Trophoblast cell (in vitro differentiated cells and primary cell): ENCODE results near the gene KCNJ3.

ENCODE experiments used
- DNase-seq, 2 donors: peaks; one replicate each; pipeline ENCODE4 v3.0.0-alpha.2; 2016
- H2AFZ ChIP-seq: 2 replicates; pipeline ENCODE4 v1.6.1; 2013; ENCODE audit warnings: low read length, moderate library complexity, mild to moderate bottlenecking; ENCODE audit not compliant: insufficient read depth, poor library complexity
- H2AK5ac ChIP-seq: 2 replicates; pipeline ENCODE4 v1.6.1; 2013; ENCODE audit warnings: mild to moderate bottlenecking, low read length
- H2BK120ac ChIP-seq: 2 replicates; pipeline ENCODE4 v1.6.1; 2013; ENCODE audit warnings: low read length, mild to moderate bottlenecking, moderate library complexity; ENCODE audit not compliant: insufficient read depth, poor library complexity
- H2BK12ac ChIP-seq: 2 replicates; pipeline ENCODE4 v1.6.1; 2013; ENCODE audit warnings: mild to moderate bottlenecking, low read length, moderate library complexity
- H2BK5ac ChIP-seq: 2 replicates; pipeline ENCODE4 v1.6.1; 2013; ENCODE audit warnings: low read length, low read depth, moderate library complexity, mild to moderate bottlenecking; ENCODE audit not compliant: poor library complexity
- H3K14ac ChIP-seq: 2 replicates; pipeline ENCODE4 v1.6.1; 2013; ENCODE audit warnings: mild to moderate bottlenecking, low read length
- H3K18ac ChIP-seq: 2 replicates; pipeline ENCODE4 v1.6.1; 2013; ENCODE audit warnings: mild to moderate bottlenecking, low read length
- H3K23ac ChIP-seq: 2 replicates; pipeline ENCODE4 v1.6.1; 2013; ENCODE audit warnings: low read length
- H3K27ac ChIP-seq: 2 replicates; pipeline ENCODE4 v1.5.1; 2013; ENCODE audit warnings: low read depth, mild to moderate bottlenecking, inconsistent platforms, low read length, moderate library complexity
- H3K27me3 ChIP-seq: 2 replicates; pipeline ENCODE4 v1.6.1; 2013; ENCODE audit warnings: inconsistent platforms, mild to moderate bottlenecking, low read length, moderate library complexity; ENCODE audit not compliant: insufficient read depth
- H3K36me3 ChIP-seq, 2 experiments: 1 replicate in 1 of 2; 2 replicates in 1 of 2; pipeline ENCODE4 v1.6.1; 2013; ENCODE audit warnings: low read length in 2 of 2, mild to moderate bottlenecking in 2 of 2, moderate library complexity in 1 of 2; ENCODE audit not compliant: insufficient read depth in 2 of 2, control insufficient read depth in 1 of 2
- H3K4ac ChIP-seq: 2 replicates; pipeline ENCODE4 v1.6.1; 2013; ENCODE audit warnings: low read depth, mild to moderate bottlenecking, low read length, moderate library complexity
- H3K4me1 ChIP-seq, 2 experiments: 1 replicate in 1 of 2; 2 replicates in 1 of 2; pipeline ENCODE4 v1.6.1; 2013; ENCODE audit warnings: low read length in 2 of 2, mild to moderate bottlenecking in 2 of 2, moderate library complexity in 1 of 2; ENCODE audit not compliant: insufficient read depth in 2 of 2, control insufficient read depth in 1 of 2
- H3K4me2 ChIP-seq: 2 replicates; pipeline ENCODE4 v1.6.1; 2013; ENCODE audit warnings: inconsistent platforms, mild to moderate bottlenecking, low read length, moderate library complexity
- H3K4me3 ChIP-seq: 2 replicates; pipeline ENCODE4 v1.5.1; 2013; ENCODE audit warnings: mild to moderate bottlenecking, low read depth, low read length, inconsistent platforms
- H3K79me1 ChIP-seq: one replicate; pipeline ENCODE4 v1.6.1; 2013; ENCODE audit warnings: low read length
- H3K79me2 ChIP-seq: 2 replicates; pipeline ENCODE4 v1.6.1; 2013; ENCODE audit warnings: low read length, mild to moderate bottlenecking; ENCODE audit not compliant: control insufficient read depth, insufficient read depth, poor library complexity
- H3K9ac ChIP-seq: 2 replicates; pipeline ENCODE4 v1.6.1; 2013; ENCODE audit warnings: mild to moderate bottlenecking, low read length
- H3K9me3 ChIP-seq: 2 replicates; pipeline ENCODE4 v1.6.1; 2013; ENCODE audit warnings: low read depth, mild to moderate bottlenecking, control low read depth, inconsistent platforms, low read length; ENCODE audit not compliant: insufficient read depth
- H4K12ac ChIP-seq: 2 replicates; pipeline ENCODE4 v1.6.1; 2013; ENCODE audit warnings: low read depth, mild to moderate bottlenecking, low read length, moderate library complexity
- H4K8ac ChIP-seq: 2 replicates; pipeline ENCODE4 v1.6.1; 2013; ENCODE audit warnings: low read depth, mild to moderate bottlenecking, low read length, moderate library complexity
- H4K91ac ChIP-seq: one replicate; pipeline ENCODE4 v1.6.1; 2013; ENCODE audit warnings: low read depth, mild to moderate bottlenecking, low read length, moderate library complexity
- WGBS: extraction: QIAGEN DNeasy Blood & Tissue Kit; methylation state at CpG from one replicate; pipeline ENCODE4 v1.1.7; 2013; ENCODE audit warnings: missing lambda C conversion rate; ENCODE audit not compliant: insufficient read length, insufficient coverage; ENCODE audit errors: extremely low coverage; 5-methylcytosine and 5-hydroxymethylcytosine counted together

Gene KCNJ3

DNA sequence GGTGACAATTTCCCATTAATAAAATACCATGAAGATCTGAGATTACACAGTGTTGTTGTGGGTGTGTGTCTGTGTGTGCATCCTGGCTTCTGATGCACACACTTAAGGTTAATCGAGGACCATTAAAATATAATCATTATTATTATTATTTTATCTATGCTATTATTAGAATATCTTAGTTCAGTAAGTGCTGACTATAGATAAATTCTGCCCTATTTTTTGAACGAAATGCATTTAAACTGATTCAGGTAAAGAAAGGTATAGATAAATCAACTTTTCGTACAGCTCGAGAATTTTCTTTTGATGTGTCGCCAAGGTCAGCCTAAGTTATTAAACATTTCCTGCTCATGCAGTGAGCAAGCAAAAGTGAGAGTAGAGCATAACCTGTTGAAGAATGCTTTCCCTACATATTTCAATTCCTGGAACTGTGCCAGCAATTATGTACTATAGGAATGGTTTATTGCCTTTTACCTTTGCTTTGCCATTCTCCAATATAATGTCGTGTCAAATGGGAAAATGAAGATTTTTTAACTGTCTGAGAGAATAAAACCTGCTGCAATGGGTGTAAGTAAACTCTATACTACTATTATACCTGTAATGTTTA, 25.8 kb downstream of the KCNJ3 start:
- no peak overlapping the region for H4K8ac ChIP-seq
- H3K4me2 ChIP-seq = no peak overlapping the region
- H3K4me3 ChIP-seq = no peak overlapping the region
- no peaks in the 10 kb centered on the region for H3K79me2 ChIP-seq
- H3K4me1 ChIP-seq = no peaks in the 10 kb centered on the region
- H3K9me3 ChIP-seq = no peaks in the 10 kb centered on the region
- DNase-seq = no peak
- H3K79me1 ChIP-seq = no peaks in the 10 kb centered on the region
- H3K27me3 ChIP-seq = no peaks in the 10 kb centered on the region
- H4K91ac ChIP-seq = no peak overlapping the region
- no peak overlapping the region for H2BK5ac ChIP-seq
- H3K4ac ChIP-seq = no peak overlapping the region
- no peak overlapping the region for H2AFZ ChIP-seq
- no peak overlapping the region for H2AK5ac ChIP-seq
- no peak overlapping the region for H3K14ac ChIP-seq
- H3K27ac ChIP-seq = no peak overlapping the region
- H2BK120ac ChIP-seq = no peak overlapping the region
- H3K23ac ChIP-seq = no peak overlapping the region
- H3K18ac ChIP-seq = no peak overlapping the region
- H3K36me3 ChIP-seq = no peaks in the 10 kb centered on the region
- no peak overlapping the region for H4K12ac ChIP-seq
- H2BK12ac ChIP-seq = no peak overlapping the region
- no peak overlapping the region for H3K9ac ChIP-seq
- WGBS = no CpG with 5 or more reads among the region's 6 CpGs

DNA sequence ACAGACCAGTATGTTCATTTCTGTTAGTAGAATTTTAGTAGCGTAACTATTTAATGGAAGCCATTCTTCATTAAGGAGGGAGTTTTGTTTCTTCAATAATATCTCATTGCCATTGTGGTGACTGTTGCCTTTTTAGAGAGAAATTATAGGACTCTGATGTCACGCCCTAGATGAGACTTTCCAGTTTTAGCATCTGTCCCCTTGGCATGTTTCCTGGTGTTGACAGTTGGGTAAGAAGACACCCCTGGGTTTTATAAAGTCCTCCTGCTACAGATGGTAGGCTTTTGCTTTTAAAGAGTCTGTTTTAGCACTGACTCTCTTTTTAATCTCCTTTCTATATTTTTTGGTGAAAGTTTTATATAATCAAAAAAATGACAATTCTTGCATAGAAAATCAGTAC, 41.9 kb downstream of the KCNJ3 start:
- WGBS = no CpG with 5 or more reads among the region's 2 CpGs
- no peak overlapping the region for H2BK120ac ChIP-seq

DNA sequence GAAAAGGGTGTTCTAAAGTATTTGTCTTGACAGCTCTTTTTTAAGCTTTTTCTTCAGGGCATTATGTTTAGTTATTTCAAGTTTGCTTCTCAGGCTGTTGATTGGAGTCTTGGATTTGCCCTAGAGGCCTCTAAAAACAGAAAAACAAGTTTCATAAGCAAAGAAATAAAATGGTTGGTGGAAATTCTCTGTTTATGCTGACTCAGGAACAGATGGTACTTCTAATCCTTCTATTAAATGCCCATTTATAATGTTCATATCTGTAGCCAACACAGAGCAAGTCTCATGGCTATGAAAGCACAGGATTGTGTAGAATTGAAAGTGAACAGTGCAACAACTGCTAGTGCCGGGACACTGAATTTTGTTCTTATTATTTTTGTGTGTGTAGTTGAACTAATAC, 60.4 kb downstream of the KCNJ3 start:
- DNase-seq = no peak
- Histone ChIP-seq H3K23ac (no peak overlapping the region), H4K12ac (no peak overlapping the region), H4K91ac (no peak overlapping the region), H3K27ac (no peak overlapping the region), H3K9ac (no peak overlapping the region), H2BK12ac (no peak overlapping the region), H2BK120ac (no peak overlapping the region), H2AK5ac (no peak overlapping the region), H3K4me3 (no peak overlapping the region), H3K9me3 (no peaks in the 10 kb centered on the region), H3K36me3 (no peaks in the 10 kb centered on the region), H3K18ac (no peak overlapping the region), H3K4me1 (no peaks in the 10 kb centered on the region), H3K79me2 (no peaks in the 10 kb centered on the region), H3K4ac (no peak overlapping the region), H3K79me1 (no peaks in the 10 kb centered on the region), H3K4me2 (no peak overlapping the region), H3K14ac (no peak overlapping the region), H2BK5ac (no peak overlapping the region), H4K8ac (no peak overlapping the region), H2AFZ (no peak overlapping the region), H3K27me3 (no peaks in the 10 kb centered on the region)
- no CpG with 5 or more reads among the region's 1 CpG for WGBS

More for the DNA sequence above, 41.9 kb downstream of the KCNJ3 start:
- Histone ChIP-seq H3K4ac (no peak overlapping the region), H3K4me2 (no peak overlapping the region), H3K14ac (no peak overlapping the region), H3K18ac (no peak overlapping the region), H3K27ac (no peak overlapping the region), H2AK5ac (no peak overlapping the region), H3K79me2 (no peaks in the 10 kb centered on the region), H2AFZ (no peak overlapping the region), H2BK12ac (no peak overlapping the region), H4K12ac (no peak overlapping the region), H4K91ac (no peak overlapping the region), H3K27me3 (no peaks in the 10 kb centered on the region), H3K9ac (no peak overlapping the region), H4K8ac (no peak overlapping the region), H3K9me3 (no peaks in the 10 kb centered on the region), H3K36me3 (no peaks in the 10 kb centered on the region), H3K4me3 (no peak overlapping the region), H3K23ac (no peak overlapping the region), H2BK5ac (no peak overlapping the region), H3K79me1 (no peaks in the 10 kb centered on the region), H3K4me1 (no peaks in the 10 kb centered on the region)
- no peak for DNase-seq

DNA sequence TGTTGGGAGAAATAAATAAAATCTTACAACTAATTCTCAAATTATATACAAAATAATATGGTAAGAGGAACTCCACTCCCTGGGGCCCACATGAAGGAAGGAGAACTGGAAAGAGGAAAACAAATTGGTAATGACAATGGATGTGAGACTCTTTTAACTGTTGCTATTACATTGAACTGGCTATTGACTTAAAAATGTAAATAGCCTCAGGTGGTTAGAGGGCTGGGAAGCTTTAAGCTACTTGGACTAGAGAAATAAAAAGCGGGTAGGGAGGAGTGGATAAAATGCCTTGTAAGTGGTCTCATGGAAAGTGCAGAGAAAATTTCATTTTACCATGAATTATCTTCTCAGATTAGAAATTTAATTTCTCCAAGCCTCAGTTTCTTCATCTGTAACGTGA, 64.1 kb downstream of the KCNJ3 start:
- H3K27ac ChIP-seq = no peak overlapping the region
- no peak overlapping the region for H3K9ac ChIP-seq
- no peak overlapping the region for H2BK5ac ChIP-seq
- H3K79me1 ChIP-seq = no peaks in the 10 kb centered on the region
- no peaks in the 10 kb centered on the region for H3K4me1 ChIP-seq
- H3K18ac ChIP-seq = no peak overlapping the region
- H4K8ac ChIP-seq = no peak overlapping the region
- WGBS = no CpG with 5 or more reads among the region's 2 CpGs
- no peak overlapping the region for H3K14ac ChIP-seq
- DNase-seq = no peak
- no peak overlapping the region for H4K91ac ChIP-seq
- no peaks in the 10 kb centered on the region for H3K36me3 ChIP-seq
- H3K27me3 ChIP-seq = no peaks in the 10 kb centered on the region
- H4K12ac ChIP-seq = no peak overlapping the region
- H3K9me3 ChIP-seq = no peaks in the 10 kb centered on the region
- H3K4me2 ChIP-seq = no peak overlapping the region
- no peak overlapping the region for H3K4ac ChIP-seq
- no peak overlapping the region for H2AK5ac ChIP-seq
- H2BK12ac ChIP-seq = no peak overlapping the region
- no peak overlapping the region for H2AFZ ChIP-seq
- H3K4me3 ChIP-seq = no peak overlapping the region
- no peaks in the 10 kb centered on the region for H3K79me2 ChIP-seq
- no peak overlapping the region for H2BK120ac ChIP-seq
- H3K23ac ChIP-seq = no peak overlapping the region
